ENCODE measurements around the gene GRIK2.
A peak's percentile ranks its signal among the peaks of the same experiment; 100 is the strongest.

The GRIK2 gene

GRCh38 chr6:101650402-101651100 is 257.0 kb downstream of the GRIK2 start:
- no peak for DNase-seq

- no peak for DNase-seq
Observed at GRCh38 chr6:101652079-101652478, 258.6 kb downstream of the GRIK2 start.

DNA sequence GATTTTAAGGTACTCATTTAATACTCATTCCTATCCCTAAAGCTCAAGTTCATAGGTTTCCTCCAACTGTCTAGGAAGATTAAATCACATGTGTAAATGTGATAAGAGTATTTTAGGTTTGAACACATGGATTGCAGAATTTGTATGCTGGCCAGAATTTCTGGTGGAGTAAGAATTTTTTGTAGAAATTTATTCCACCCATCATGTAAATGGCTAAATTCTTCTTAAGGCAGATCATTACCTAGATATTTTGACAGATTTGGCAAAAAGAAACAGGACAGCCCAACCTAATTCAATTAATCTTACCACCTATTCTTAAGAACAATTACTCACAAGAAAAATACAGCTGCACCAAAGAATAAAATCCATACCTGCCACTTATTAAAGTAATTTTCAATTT is 261.6 kb downstream of the GRIK2 start:
- DNase-seq, result no peak

GRCh38 chr6:101662111-101662897 is 268.8 kb downstream of the GRIK2 start:
- DNase-seq, result no peak

- no peak for DNase-seq
Observed at GRCh38 chr6:101663100-101663499, 269.6 kb downstream of the GRIK2 start.

- DNase-seq, result no peak
Observed at GRCh38 chr6:101666256-101666655, 272.7 kb downstream of the GRIK2 start.

GRCh38 chr6:101668496-101669030 is 275.1 kb downstream of the GRIK2 start:
- no peak for DNase-seq

- DNase-seq, result no peak
Observed at GRCh38 chr6:101676187-101676586, 282.7 kb downstream of the GRIK2 start.

GRCh38 chr6:101682937-101683336 is 289.4 kb downstream of the GRIK2 start:
- no peak for DNase-seq

GRCh38 chr6:101683884-101684283 is 290.4 kb downstream of the GRIK2 start:
- DNase-seq, result peak in 2 of 3 donors; percentile 33 to 35

- DNase-seq, result no peak
Observed at GRCh38 chr6:101686653-101687052, 293.1 kb downstream of the GRIK2 start.

- no peak for DNase-seq
Observed at GRCh38 chr6:101689156-101689555, 295.6 kb downstream of the GRIK2 start.

- DNase-seq, result no peak
Observed at GRCh38 chr6:101689695-101690094, 296.2 kb downstream of the GRIK2 start.

DNA sequence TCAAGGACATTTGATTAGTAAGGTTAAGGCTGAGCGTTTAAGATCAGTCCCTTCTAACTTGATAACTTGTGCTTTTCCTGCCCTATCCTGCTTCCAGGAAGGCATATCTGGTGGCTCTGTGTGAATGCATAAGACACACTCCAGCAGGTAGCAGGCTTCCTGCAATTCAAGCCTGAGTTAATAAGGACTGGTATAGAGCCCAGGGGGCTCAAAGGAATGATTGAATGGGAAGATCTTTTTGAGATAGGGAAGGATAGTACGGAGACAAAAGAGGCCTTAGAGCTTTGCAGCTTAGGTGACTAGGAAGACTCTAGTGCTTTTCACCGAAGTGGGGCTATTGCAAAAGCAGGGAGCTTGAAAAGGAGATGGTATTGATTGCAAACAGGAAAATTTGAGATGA is 307.1 kb downstream of the GRIK2 start:
- no peak for DNase-seq

- no peak for DNase-seq
Observed at GRCh38 chr6:101703311-101703710, 309.8 kb downstream of the GRIK2 start.

DNA sequence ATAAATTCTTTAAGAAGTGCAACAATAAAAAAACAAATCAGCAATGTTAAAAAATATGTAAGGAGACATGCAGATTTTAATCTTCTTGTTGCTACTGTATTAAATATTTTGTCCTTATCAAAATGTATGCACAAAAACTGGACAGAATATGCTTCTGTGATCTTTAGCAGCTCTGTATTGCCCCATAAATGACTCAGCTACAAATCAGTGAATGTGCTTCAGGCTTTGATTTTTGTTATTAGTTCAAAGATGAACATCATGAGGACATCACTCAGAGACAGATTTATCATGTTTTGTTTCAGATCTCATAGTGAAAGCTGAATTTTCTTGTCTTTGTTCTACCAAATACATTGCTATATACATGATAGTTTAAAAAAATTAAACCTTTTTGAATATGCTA is 312.4 kb downstream of the GRIK2 start:
- DNase-seq, result no peak

DNA sequence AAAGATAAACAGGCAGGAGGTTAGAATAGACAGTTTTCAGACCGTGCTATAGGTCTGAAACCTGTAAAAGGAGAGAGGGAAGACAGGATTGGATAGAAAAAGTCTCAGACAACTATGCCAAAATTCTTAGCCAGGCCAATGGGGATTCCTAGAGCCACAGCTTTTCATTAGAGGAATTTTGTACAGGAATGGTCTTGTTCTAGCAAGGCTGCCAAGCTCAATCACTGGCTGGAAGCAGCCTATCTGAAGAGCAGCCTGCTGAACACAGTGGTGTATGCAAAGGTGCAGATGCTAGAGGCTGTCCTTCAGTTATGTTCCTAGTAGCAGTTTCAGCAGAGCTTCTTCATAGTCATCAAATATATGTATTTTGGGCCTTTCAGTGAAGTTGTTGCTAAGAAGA is 313.1 kb downstream of the GRIK2 start:
- DNase-seq, result no peak

- peak in 2 of 3 donors; percentile 22 for DNase-seq
Observed at GRCh38 chr6:101711518-101711917, 318.0 kb downstream of the GRIK2 start.

- DNase-seq, result no peak
Observed at GRCh38 chr6:101716387-101716786, 322.9 kb downstream of the GRIK2 start.

DNA sequence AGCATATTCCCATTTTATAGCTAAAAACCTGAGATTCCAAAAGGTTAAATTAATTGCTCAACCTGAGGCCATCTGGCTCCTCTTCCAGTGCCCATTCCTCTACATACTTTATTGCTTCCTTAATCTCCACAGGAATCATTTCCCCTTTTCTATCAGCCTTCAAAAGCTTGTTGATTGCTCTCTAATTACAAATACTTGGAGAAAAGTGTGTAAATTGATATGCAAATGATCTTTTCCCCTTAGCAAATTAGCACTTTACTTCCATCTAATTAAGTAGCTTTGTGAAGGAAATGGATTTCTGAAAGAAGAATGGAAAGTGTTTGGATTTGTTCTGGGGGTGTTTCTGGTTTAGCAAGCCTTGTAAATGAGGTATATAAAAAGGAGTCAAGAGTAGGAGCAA is 323.3 kb downstream of the GRIK2 start:
- DNase-seq, result peak in 1 of 3 donors; percentile 5

GRCh38 chr6:101719521-101719920 is 326.0 kb downstream of the GRIK2 start:
- no peak for DNase-seq

- no peak for DNase-seq
Observed at GRCh38 chr6:101722471-101722870, 329.0 kb downstream of the GRIK2 start.

GRCh38 chr6:101722991-101723579 is 329.6 kb downstream of the GRIK2 start:
- DNase-seq, result peak in 1 of 3 donors; percentile 3

GRCh38 chr6:101728388-101728787 is 334.9 kb downstream of the GRIK2 start:
- no peak for DNase-seq
